Thoracic aorta (tissue), 2 donors: Measurements from ENCODE around the gene DECR2. TPM values are rescaled to one million over a fixed set of nuclear protein-coding genes. Genes with fewer than 3 reads are reported as not detected.

Experiments
- ATAC-seq: fragments of 150-250 bp; one replicate; pipeline ENCODE4 v1.8.0; 2017; ENCODE audit warnings: low read depth; ENCODE audit not compliant: insufficient number of reproducible peaks, low FRiP score
- DNase-seq: peaks from one replicate; pipeline ENCODE4 v3.0.0-alpha.2; 2020; ENCODE audit warnings: low spot score
- H3K27ac ChIP-seq, 2 donors: fragments of 200-600 bp; sonication (generic); 1 replicate in 1 of 2; 2 replicates in 1 of 2; pipeline ENCODE4 v1.5.1; 2016; ENCODE audit warnings: mild to moderate bottlenecking in 2 of 2, moderate library complexity in 2 of 2
- H3K27me3 ChIP-seq: fragments of 200-600 bp; sonication (generic); replicated peaks from 2 replicates; pipeline ENCODE4 v1.6.0; 2016; ENCODE audit warnings: mild to moderate bottlenecking; ENCODE audit not compliant: insufficient read depth
- H3K36me3 ChIP-seq: fragments of 200-600 bp; sonication (generic); one replicate; pipeline ENCODE4 v1.5.1; 2016
- H3K4me1 ChIP-seq, 2 donors: fragments of 200-600 bp; sonication (generic); 1 replicate in 1 of 2; 2 replicates in 1 of 2; pipeline versions ENCODE4 v1.5.1 to v1.6.0; 2016; ENCODE audit warnings: low read depth in 2 of 2, mild to moderate bottlenecking in 1 of 2; ENCODE audit not compliant: control insufficient read depth in 1 of 2
- H3K4me3 ChIP-seq: fragments of 200-600 bp; sonication (generic); 2 replicates; pipeline ENCODE4 v1.5.1; 2016; ENCODE audit warnings: mild to moderate bottlenecking
- H3K9me3 ChIP-seq: fragments of 200-600 bp; sonication (generic); 2 replicates; pipeline ENCODE4 v1.5.1; 2016
- total RNA-seq, 2 donors: library from RNA; depleted of rRNA; stranded (reverse); fragments of >200 nt; gene quantifications; one replicate each; pipeline versions ENCODE4 v1.1.0 to v1.2.3, GENCODE V29; 2016
- TF ChIP-seq, protein P1 (sequence below): fragments of 200-600 bp; sonication (generic); IDR thresholded peaks from one replicate; pipeline ENCODE4 v1.5.1; 2019; ENCODE audit warnings: antibody characterized with exemption

DECR2 gene
- total RNA-seq, 2 donors from 2014 or later, result 24.1 to 25.6 TPM

DNA sequence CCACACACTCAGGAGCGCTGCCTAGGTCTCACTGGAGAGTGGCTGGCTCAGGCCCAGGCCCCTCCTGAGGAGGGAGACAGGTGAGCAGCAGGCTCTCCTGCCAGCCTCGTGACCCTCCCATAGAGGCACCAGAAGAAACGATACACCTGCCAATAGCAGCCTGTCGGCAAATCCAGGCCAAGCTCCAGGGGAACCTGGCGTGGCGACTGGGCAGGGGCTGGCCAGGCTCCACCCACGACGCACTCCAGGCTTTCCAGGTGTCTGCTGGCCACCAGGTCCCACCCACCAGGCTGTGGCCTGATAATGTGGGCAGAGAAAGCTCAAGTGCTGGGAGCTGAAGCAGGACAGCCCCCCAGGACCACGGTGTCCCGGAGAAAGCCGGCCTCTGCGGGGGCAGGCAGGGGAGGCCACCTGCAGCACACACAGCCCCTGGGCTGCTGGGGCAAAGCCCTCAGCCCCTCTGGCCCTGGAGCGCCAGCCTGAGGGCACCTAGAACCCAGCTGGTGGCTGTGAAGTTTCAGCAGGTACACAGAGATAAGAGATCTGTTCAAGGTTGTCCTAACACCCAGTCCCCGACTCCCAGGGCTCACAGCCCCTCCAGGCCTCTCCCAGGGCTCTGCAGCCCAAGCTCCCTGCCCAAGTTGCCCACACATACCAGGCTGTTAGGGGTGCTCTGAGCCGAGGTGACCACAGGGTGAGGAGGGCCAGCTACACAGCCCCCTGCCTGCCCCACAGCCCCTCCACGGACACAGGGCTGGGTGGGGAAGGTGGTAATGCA lies 22.3 kb upstream of the DECR2 start:
- H3K27ac ChIP-seq, result no peak overlapping the region
- H3K4me1 ChIP-seq, result peaks cover 9 to 31% of the 10 kb centered on the region in 2 donors
- DNase-seq, result no peak
- H3K4me3 ChIP-seq, result no peak overlapping the region
- H3K27me3 ChIP-seq, result no peaks in the 10 kb centered on the region
- TF ChIP-seq, protein P1, sequence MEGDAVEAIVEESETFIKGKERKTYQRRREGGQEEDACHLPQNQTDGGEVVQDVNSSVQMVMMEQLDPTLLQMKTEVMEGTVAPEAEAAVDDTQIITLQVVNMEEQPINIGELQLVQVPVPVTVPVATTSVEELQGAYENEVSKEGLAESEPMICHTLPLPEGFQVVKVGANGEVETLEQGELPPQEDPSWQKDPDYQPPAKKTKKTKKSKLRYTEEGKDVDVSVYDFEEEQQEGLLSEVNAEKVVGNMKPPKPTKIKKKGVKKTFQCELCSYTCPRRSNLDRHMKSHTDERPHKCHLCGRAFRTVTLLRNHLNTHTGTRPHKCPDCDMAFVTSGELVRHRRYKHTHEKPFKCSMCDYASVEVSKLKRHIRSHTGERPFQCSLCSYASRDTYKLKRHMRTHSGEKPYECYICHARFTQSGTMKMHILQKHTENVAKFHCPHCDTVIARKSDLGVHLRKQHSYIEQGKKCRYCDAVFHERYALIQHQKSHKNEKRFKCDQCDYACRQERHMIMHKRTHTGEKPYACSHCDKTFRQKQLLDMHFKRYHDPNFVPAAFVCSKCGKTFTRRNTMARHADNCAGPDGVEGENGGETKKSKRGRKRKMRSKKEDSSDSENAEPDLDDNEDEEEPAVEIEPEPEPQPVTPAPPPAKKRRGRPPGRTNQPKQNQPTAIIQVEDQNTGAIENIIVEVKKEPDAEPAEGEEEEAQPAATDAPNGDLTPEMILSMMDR, result no peak
- no peaks in the 10 kb centered on the region for H3K9me3 ChIP-seq
- peaks cover 27% of the 10 kb centered on the region for H3K36me3 ChIP-seq
- ATAC-seq, result no peak

DNA sequence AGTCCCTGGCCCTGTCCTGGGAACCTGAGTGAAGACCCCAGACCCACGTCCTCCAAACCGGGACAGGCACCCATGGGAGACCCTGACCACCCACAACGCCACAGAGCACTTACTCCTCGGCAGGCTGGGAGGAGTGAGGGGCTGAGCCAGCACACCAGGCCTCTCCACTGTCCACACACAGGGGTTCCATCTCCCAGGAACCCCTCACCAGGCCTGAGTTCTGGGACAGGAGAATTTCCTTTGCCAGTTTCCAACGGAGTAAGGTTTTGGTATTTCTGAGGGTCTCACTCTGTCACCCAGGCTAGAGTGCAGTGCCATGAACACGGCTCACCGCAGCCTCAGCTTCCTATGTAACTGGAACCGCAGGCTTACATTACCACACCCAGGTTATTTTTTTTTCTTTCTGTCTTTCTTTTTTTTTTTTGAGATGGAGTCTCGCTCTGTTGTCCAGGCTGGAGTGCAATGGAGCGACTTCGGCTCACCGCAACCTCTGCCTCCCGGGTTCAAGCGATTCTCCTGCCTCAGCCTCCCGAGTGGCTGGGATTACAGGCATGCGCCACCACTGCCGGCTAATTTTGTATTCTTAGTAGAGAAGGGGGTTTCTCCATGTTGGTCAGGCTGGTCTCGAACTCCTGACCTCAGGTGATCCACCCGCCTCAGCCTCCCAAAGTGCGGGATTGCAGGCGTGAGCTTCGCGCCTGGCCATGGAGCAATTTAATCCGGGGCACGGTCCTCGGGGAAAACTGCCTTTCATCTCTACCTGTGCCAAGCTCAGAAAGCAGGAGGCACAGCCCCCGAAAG lies 21.5 kb upstream of the DECR2 start:
- Histone ChIP-seq H3K27me3 (no peaks in the 10 kb centered on the region), H3K4me1 (peaks cover 9 to 31% of the 10 kb centered on the region in 2 donors), H3K9me3 (no peaks in the 10 kb centered on the region), H3K36me3 (peaks cover 21% of the 10 kb centered on the region), H3K4me3 (peak overlapping the region; percentile 84), H3K27ac (no peak overlapping the region)
- DNase-seq (no peak), ATAC-seq (no peak)
- TF ChIP-seq, protein P1, result no peak

DNA sequence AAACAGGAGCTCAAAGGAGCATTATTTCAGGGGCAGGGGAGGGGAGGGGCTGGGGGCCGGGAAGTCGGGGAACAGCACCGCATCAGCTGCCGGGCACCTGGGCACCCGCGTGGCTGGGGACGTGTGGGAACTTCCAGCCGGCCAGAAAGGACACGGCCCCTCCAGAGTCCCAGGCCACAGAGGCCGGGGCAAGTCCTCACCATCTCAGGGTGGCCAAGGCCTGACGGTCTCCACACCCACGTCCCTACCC lies 21.0 kb upstream of the DECR2 start:
- Histone ChIP-seq H3K27me3 (no peaks in the 10 kb centered on the region), H3K27ac (no peak overlapping the region), H3K36me3 (peaks cover 17% of the 10 kb centered on the region), H3K4me1 (peaks cover 9 to 31% of the 10 kb centered on the region in 2 donors), H3K9me3 (no peaks in the 10 kb centered on the region), H3K4me3 (peak overlapping the region; percentile 84)
- DNase-seq (no peak), ATAC-seq (no peak)
- TF ChIP-seq, protein P1, result no peak

DNA sequence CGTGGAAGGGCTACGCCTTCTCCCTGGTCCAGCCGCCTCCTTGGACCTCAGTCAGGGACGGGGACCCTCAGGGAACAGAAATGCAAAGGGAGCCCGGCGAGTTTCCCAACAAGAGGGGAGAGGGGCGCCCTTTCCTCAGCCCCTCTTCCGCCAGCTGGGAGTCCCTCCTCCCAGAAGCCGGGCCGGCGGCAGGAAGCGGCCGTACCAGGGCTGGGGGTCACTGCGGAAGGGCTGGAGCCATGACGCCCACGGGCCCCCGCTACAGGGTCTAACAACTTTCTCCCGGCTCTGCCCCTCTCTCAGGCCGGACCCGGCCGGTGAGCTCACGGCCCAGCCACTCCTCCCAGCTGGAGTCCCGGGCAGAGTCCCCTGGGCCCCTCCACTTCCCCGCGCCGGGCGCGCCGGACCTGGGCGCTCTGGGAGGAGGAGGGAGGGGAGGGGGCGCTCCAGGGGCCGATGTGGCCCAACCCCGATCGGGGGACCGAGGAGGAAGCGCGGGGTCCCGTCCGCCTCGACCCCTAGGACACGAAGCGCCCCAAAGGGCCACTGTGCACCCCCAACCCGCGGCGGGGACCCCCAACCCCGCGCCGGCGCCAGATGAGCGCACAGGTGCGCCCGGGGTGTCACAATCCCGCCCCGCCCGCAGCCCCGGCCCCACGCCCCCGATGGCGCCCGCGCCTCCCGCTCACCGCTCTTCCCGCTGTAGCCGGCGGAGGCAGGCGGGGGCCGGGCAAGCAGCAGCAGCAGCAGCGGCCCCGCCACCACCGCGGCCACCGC lies 20.5 kb upstream of the DECR2 start:
- no peaks in the 10 kb centered on the region for H3K9me3 ChIP-seq
- H3K4me1 ChIP-seq, result peaks cover 9 to 31% of the 10 kb centered on the region in 2 donors
- peak; percentile 16 for ATAC-seq
- DNase-seq, result no peak
- TF ChIP-seq, protein P1, result no peak
- no peaks in the 10 kb centered on the region for H3K27me3 ChIP-seq
- peaks cover 12% of the 10 kb centered on the region for H3K36me3 ChIP-seq
- no peak overlapping the region for H3K27ac ChIP-seq
- H3K4me3 ChIP-seq, result peak overlapping the region; percentile 84
